Activated CD8-positive, alpha-beta T cell treated with anti-CD3 and anti-CD28 coated beads for 36 hours (primary cell): ENCODE data around the gene TMC1. TPM values are rescaled to one million over a fixed set of nuclear protein-coding genes. Genes with fewer than 3 reads are reported as not detected.

Experiments
- ATAC-seq: fragments of 200-7000 bp; cut with Tn5 transposase; one replicate; pipeline ENCODE4 v1.10.0; 2021; ENCODE audit warnings: mild to moderate bottlenecking, moderate library complexity
- CTCF ChIA-PET: fragments of 350-600 bp; sonication (Branson Sonifier 250); formaldehyde crosslinking; loops from one replicate; lab custom pipeline; 2021; ENCODE audit warnings: antibody characterized with exemption; lab: Charles Lee
- POLR2A ChIA-PET: fragments of 350-600 bp; sonication (Branson Sonifier 250); formaldehyde crosslinking; loops from one replicate; lab custom pipeline; 2021; ENCODE audit warnings: antibody characterized with exemption; lab: Charles Lee
- DNase-seq: peaks from one replicate; pipeline ENCODE4 v3.0.0-alpha.2; 2020
- H3K27ac Mint-ChIP-seq: one replicate; pipeline ENCODE4 v1.8.0; 2021; ENCODE audit warnings: mild to moderate bottlenecking, mixed read lengths
- H3K27me3 Mint-ChIP-seq: one replicate; pipeline ENCODE4 v1.8.0; 2021; ENCODE audit warnings: mixed read lengths
- H3K36me3 Mint-ChIP-seq: one replicate; pipeline ENCODE4 v1.8.0; 2021; ENCODE audit warnings: low read depth, mixed read lengths
- H3K4me1 Mint-ChIP-seq: one replicate; pipeline ENCODE4 v1.8.0; 2021; ENCODE audit warnings: low read depth, mixed read lengths
- H3K4me3 Mint-ChIP-seq: one replicate; pipeline ENCODE4 v1.8.0; 2021; ENCODE audit warnings: mild to moderate bottlenecking, moderate library complexity, mixed read lengths
- H3K9me3 Mint-ChIP-seq: one replicate; pipeline ENCODE4 v1.8.0; 2021; ENCODE audit warnings: mixed read lengths
- intact Hi-C: fragments of 100-400 bp; cut with micrococcal nuclease; formaldehyde crosslinking; loops from one replicate; pipeline ENCODE4 v1.10.0; 2022
- total RNA-seq, 2 experiments: library from RNA; stranded (reverse); gene quantifications; one replicate each; pipeline ENCODE4 v1.2.3, GENCODE V29; 2021
- TF ChIP-seq, protein P1 (sequence below): fragments of 200-600 bp; IDR thresholded peaks from one replicate; pipeline ENCODE4 v1.8.0; 2022; ENCODE audit warnings: antibody characterized with exemption, mild to moderate bottlenecking

Gene TMC1
- total RNA-seq, 2 experiments from 2014 or later: 0.38 TPM; not detected in 1

DNA sequence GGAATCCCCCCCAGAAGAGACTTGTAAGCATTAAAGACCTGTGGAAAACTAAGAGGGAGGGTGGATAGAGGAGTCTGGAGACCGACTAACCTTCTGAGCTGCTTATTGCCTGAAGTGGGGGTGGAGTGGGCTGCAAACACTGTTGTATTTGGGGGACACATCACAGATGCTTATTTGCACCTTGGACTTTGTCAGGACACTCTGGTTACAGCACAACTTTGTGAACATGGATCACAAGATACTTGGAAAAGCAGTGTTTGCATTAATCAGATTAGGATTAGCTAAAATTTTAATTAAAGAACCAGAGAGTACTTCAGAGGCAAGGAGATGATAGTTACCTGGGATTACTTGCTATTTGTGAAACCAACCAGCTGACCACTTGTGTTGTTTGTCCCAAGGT is 30.9 kb downstream of the TMC1 start:
- DNase-seq (no peak), ATAC-seq (no peak)
- Mint-ChIP-seq H3K27me3 (no peaks in the 10 kb centered on the region), H3K9me3 (no peaks in the 10 kb centered on the region), H3K4me3 (no peak overlapping the region), H3K4me1 (peaks cover 3% of the 10 kb centered on the region), H3K36me3 (no peaks in the 10 kb centered on the region), H3K27ac (no peak overlapping the region)
- ChIA-PET POLR2A (interaction anchor here (0.6 kb wide), 1 partner anchor 10 kb away, joined by 3 read pairs; no protein-coding TSS in a partner anchor), CTCF (interaction anchor here (1.2 kb wide), 1 partner anchor 40 kb away, joined by 3 read pairs; no protein-coding TSS in a partner anchor)
- TF ChIP-seq, protein P1, sequence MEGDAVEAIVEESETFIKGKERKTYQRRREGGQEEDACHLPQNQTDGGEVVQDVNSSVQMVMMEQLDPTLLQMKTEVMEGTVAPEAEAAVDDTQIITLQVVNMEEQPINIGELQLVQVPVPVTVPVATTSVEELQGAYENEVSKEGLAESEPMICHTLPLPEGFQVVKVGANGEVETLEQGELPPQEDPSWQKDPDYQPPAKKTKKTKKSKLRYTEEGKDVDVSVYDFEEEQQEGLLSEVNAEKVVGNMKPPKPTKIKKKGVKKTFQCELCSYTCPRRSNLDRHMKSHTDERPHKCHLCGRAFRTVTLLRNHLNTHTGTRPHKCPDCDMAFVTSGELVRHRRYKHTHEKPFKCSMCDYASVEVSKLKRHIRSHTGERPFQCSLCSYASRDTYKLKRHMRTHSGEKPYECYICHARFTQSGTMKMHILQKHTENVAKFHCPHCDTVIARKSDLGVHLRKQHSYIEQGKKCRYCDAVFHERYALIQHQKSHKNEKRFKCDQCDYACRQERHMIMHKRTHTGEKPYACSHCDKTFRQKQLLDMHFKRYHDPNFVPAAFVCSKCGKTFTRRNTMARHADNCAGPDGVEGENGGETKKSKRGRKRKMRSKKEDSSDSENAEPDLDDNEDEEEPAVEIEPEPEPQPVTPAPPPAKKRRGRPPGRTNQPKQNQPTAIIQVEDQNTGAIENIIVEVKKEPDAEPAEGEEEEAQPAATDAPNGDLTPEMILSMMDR: no peak
- intact Hi-C loops: no loop called here

DNA sequence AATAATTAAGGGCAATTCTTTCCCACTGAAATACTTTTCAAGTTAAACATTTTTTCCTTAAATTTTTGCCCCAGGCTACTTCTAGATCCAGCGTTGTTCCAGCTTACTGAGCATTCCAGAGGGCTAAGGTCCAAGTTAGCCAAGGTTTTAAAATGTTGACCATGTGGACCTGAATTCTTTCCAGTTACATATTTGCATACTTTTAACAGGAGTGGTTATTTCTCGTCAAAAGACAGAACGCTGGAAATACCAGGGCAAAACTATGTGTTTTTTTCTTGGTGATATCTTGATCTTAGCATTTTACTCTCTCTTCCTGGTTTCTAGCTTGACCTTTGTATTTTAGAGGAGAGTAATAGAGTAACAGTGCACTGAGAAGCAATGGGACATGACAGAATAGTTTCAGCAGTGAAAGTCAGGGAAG is 32.8 kb downstream of the TMC1 start:
- DNase-seq: no peak
- intact Hi-C loops: no loop called here
- no peak overlapping the region for H3K4me3 Mint-ChIP-seq
- ATAC-seq: no peak
- POLR2A ChIA-PET: no interaction called here
- H3K4me1 Mint-ChIP-seq: peaks cover 14% of the 10 kb centered on the region
- CTCF ChIA-PET: interaction anchor here (1.1 to 1.4 kb wide), 2 partner anchors 22 to 38 kb away, joined by 3 to 4 read pairs; no protein-coding TSS in a partner anchor
- H3K27me3 Mint-ChIP-seq: no peaks in the 10 kb centered on the region
- TF ChIP-seq, protein P1: no peak
- H3K9me3 Mint-ChIP-seq: no peaks in the 10 kb centered on the region
- H3K27ac Mint-ChIP-seq: no peak overlapping the region
- no peaks in the 10 kb centered on the region for H3K36me3 Mint-ChIP-seq

DNA sequence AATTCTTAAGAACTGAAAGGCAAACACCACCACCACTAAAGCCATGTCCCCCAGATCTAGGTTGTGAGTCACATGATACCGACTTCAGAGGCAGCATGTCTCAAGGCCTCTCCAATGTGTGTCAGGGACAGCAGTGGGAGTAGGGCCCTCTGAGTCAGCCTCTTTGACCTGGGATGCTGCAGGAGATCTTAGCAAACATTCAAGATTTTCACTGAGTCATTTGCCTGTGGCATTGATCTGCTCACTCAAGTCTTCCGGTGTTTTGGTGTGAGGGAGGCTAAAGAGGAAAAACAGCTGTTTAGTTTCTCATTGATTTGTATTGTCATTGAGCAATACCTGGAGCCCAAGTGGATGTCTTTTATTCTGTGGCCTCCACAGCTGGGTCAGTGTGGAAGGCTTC is 36.1 kb downstream of the TMC1 start:
- intact Hi-C loops: no loop called here
- H3K9me3 Mint-ChIP-seq: no peaks in the 10 kb centered on the region
- no peaks in the 10 kb centered on the region for H3K27me3 Mint-ChIP-seq
- H3K4me1 Mint-ChIP-seq: peaks cover 14% of the 10 kb centered on the region
- ChIA-PET CTCF (interaction anchor here (1.1 kb wide), 1 partner anchor 32 kb away, joined by 3 read pairs; no protein-coding TSS in a partner anchor), POLR2A (no interaction called here)
- DNase-seq: peak; percentile 65
- H3K27ac Mint-ChIP-seq: peak overlapping the region; percentile 67
- no peaks in the 10 kb centered on the region for H3K36me3 Mint-ChIP-seq
- H3K4me3 Mint-ChIP-seq: no peak overlapping the region
- TF ChIP-seq, protein P1: no peak
- ATAC-seq: peak; percentile 97

DNA sequence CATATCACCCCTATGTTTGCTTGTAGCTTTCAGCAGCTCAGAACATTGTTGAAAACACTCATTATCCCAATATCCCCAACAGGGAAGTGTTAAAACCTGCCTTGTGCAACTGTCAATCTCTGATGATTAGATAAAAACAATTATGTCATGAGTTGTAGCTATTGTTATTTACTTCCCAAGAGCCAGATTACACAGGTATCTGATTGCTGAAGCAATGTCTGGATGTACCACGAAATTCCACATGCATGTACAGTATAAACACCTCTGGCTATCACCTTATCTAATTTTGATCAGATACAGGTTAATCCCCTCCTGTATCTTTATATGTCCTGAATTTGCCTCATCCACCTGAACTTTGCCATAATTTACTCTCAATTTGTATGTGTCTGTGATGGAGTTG is 38.7 kb downstream of the TMC1 start:
- ChIA-PET POLR2A (no interaction called here), CTCF (no interaction called here)
- TF ChIP-seq, protein P1: no peak
- H3K36me3 Mint-ChIP-seq: no peaks in the 10 kb centered on the region
- ATAC-seq: no peak
- no peak overlapping the region for H3K4me3 Mint-ChIP-seq
- intact Hi-C loops: no loop called here
- peaks cover 14% of the 10 kb centered on the region for H3K4me1 Mint-ChIP-seq
- H3K27ac Mint-ChIP-seq: no peak overlapping the region
- no peaks in the 10 kb centered on the region for H3K9me3 Mint-ChIP-seq
- no peaks in the 10 kb centered on the region for H3K27me3 Mint-ChIP-seq
- no peak for DNase-seq

DNA sequence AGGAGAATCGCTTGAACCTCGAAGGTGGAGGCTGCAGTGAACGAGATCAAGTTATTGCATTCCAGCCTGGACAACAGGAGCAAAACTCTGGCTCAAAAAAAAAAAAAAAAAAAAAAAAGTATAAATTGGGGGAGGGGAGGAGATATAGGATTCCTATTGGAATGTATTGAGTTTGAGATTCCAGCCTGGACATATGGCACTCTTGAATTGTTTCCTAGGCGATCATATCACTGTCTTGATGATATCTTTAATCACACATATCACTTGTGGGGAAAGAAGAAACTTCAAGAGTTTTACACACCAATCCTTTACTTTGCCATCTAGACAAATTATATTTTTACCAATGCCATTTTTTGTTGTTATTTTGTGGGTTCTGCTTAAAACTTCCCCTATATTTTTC is 42.4 kb downstream of the TMC1 start:
- Mint-ChIP-seq H3K9me3 (peaks cover 9% of the 10 kb centered on the region), H3K36me3 (no peaks in the 10 kb centered on the region), H3K27me3 (peaks cover 2% of the 10 kb centered on the region), H3K4me1 (no peaks in the 10 kb centered on the region), H3K27ac (no peak overlapping the region), H3K4me3 (no peak overlapping the region)
- CTCF ChIA-PET: no interaction called here
- ATAC-seq (no peak), DNase-seq (no peak)
- intact Hi-C loops: no loop called here
- POLR2A ChIA-PET: interaction anchor here (0.9 kb wide), 1 partner anchor 102 kb away, joined by 3 read pairs; no protein-coding TSS in a partner anchor
- TF ChIP-seq, protein P1: no peak
